Measurements from ENCODE around the gene GCA. TPM values are rescaled to one million over a fixed set of nuclear protein-coding genes. Genes with fewer than 3 reads are reported as not detected.

Gene GCA
- total RNA-seq, 1 donor from 2014 or later = 7.4 TPM

- no peak for DNase-seq
- peaks cover 11% of the 10 kb centered on the region for H3K36me3 ChIP-seq
Observed at GRCh38 chr2:162301151-162301804, 42.7 kb upstream of the GCA start.

GRCh38 chr2:162301877-162302276 is 42.1 kb upstream of the GCA start:
- DNase-seq = no peak
- H3K4me1 ChIP-seq = no peaks in the 10 kb centered on the region
- H3K36me3 ChIP-seq = peaks cover 16% of the 10 kb centered on the region
- no peaks in the 10 kb centered on the region for H3K9me3 ChIP-seq (replicated peaks)
- intact Hi-C loops (cut with micrococcal nuclease) = no loop called here
- no peak overlapping the region for H3K27ac ChIP-seq (replicated peaks)
- H3K27me3 ChIP-seq (ENCODE audit: low read depth) = no peaks in the 10 kb centered on the region
- H3K4me3 ChIP-seq = no peak overlapping the region
- TF ChIP-seq CTCF (IDR thresholded peaks at IDR 0.05; ENCODE audit: borderline replicate concordance) = no peak

More at GRCh38 chr2:162301151-162301804, 42.7 kb upstream of the GCA start:
- no peaks in the 10 kb centered on the region for H3K4me1 ChIP-seq
- H3K4me3 ChIP-seq = no peak overlapping the region
- H3K27ac ChIP-seq (replicated peaks) = no peak overlapping the region
- intact Hi-C loops (cut with micrococcal nuclease) = no loop called here
- peak; percentile 89 for TF ChIP-seq CTCF (IDR thresholded peaks at IDR 0.05; ENCODE audit: borderline replicate concordance)
- H3K27me3 ChIP-seq (ENCODE audit: low read depth) = no peaks in the 10 kb centered on the region
- H3K9me3 ChIP-seq (replicated peaks) = no peaks in the 10 kb centered on the region

GRCh38 chr2:162305901-162306300 is 38.0 kb upstream of the GCA start:
- no peaks in the 10 kb centered on the region for H3K9me3 ChIP-seq (replicated peaks)
- TF ChIP-seq CTCF (IDR thresholded peaks at IDR 0.05; ENCODE audit: borderline replicate concordance) = no peak
- H3K4me3 ChIP-seq = no peak overlapping the region
- H3K36me3 ChIP-seq = peaks cover 35% of the 10 kb centered on the region
- no peak for DNase-seq
- H3K4me1 ChIP-seq = no peaks in the 10 kb centered on the region
- no peaks in the 10 kb centered on the region for H3K27me3 ChIP-seq (ENCODE audit: low read depth)
- no peak overlapping the region for H3K27ac ChIP-seq (replicated peaks)
- intact Hi-C loops (cut with micrococcal nuclease) = no loop called here

- TF ChIP-seq CTCF (IDR thresholded peaks at IDR 0.05; ENCODE audit: borderline replicate concordance) = no peak
- Histone ChIP-seq H3K9me3 (replicated peaks) (no peaks in the 10 kb centered on the region), H3K27ac (replicated peaks) (no peak overlapping the region), H3K4me1 (peaks cover 6% of the 10 kb centered on the region), H3K4me3 (no peak overlapping the region), H3K27me3 (ENCODE audit: low read depth) (no peaks in the 10 kb centered on the region), H3K36me3 (peaks cover 35% of the 10 kb centered on the region)
- no peak for DNase-seq
- intact Hi-C loops (cut with micrococcal nuclease) = no loop called here
Observed at GRCh38 chr2:162308747-162309503, 35.0 kb upstream of the GCA start.

GRCh38 chr2:162312853-162313252 is 31.1 kb upstream of the GCA start:
- TF ChIP-seq CTCF (IDR thresholded peaks at IDR 0.05; ENCODE audit: borderline replicate concordance) = no peak
- Histone ChIP-seq H3K4me1 (peaks cover 21% of the 10 kb centered on the region), H3K27ac (replicated peaks) (no peak overlapping the region), H3K4me3 (no peak overlapping the region), H3K27me3 (ENCODE audit: low read depth) (no peaks in the 10 kb centered on the region), H3K36me3 (peaks cover 15% of the 10 kb centered on the region), H3K9me3 (replicated peaks) (no peaks in the 10 kb centered on the region)
- intact Hi-C loops (cut with micrococcal nuclease) = no loop called here
- DNase-seq = no peak
